Astrocyte (in vitro differentiated cells and primary cell): ENCODE results near the gene OPN3.

Experiments used
- CTCF ChIP-seq: IDR thresholded peaks from 2 replicates; pipeline ENCODE4 v1.5.1; 2011; ENCODE audit warnings: low read depth, mild to moderate bottlenecking, inconsistent platforms, low read length, moderate library complexity; ENCODE audit not compliant: insufficient read depth
- EZH2 ChIP-seq: IDR thresholded peaks from 2 replicates; pipeline ENCODE4 v1.6.1; 2012; ENCODE audit warnings: mild to moderate bottlenecking, low read length, inconsistent platforms; ENCODE audit not compliant: insufficient read depth

- TF ChIP-seq CTCF (no peak), EZH2 (no peak)
Observed at GRCh38 chr1:241635556-241636152, 4.5 kb downstream of the OPN3 start.
